ELR (cell line): ENCODE measurements around the gene UBE2D2.
A peak's percentile ranks its signal among the peaks of the same experiment; 100 is the strongest.

Experiments used
- DNase-seq: peaks from one replicate; pipeline ENCODE4 v3.0.0-alpha.2; 2015; ENCODE audit warnings: low read depth

UBE2D2 gene

DNA sequence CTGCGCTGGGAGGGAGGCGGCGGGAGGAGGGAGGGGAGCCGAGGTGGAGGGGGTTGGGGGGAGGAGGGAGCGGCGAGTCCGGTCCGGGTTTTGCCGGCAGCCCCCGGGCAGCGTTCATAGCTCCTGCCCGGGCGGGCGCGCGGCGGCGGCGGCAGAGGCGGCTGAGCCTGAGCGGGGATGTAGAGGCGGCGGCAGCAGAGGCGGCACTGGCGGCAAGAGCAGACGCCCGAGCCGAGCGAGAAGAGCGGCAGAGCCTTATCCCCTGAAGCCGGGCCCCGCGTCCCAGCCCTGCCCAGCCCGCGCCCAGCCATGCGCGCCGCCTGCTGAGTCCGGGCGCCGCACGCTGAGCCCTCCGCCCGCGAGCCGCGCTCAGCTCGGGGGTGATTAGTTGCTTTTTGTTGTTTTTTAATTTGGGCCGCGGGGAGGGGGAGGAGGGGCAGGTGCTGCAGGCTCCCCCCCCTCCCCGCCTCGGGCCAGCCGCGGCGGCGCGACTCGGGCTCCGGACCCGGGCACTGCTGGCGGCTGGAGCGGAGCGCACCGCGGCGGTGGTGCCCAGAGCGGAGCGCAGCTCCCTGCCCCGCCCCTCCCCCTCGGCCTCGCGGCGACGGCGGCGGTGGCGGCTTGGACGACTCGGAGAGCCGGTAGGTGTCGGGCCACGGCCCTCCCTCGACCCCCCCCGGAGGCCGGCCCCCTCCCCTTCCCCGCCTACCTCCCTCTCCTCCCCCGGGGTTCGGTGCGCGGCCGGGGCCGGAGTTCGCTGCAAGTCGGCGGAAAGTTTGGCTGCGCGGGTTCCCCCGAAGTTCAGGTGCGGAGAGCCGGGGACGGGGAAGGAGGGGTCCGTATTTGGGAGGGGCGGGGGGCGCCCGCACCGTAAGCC lies 87.3 kb downstream of the UBE2D2 start, which contains the start of gene CXXC5:
TSS of gene CXXC5 (plus strand) at position 145 of the 877 bp plus-strand sequence. CDS start 32,175 bp downstream, outside the sequence.
- DNase-seq = peak; percentile 78

DNA sequence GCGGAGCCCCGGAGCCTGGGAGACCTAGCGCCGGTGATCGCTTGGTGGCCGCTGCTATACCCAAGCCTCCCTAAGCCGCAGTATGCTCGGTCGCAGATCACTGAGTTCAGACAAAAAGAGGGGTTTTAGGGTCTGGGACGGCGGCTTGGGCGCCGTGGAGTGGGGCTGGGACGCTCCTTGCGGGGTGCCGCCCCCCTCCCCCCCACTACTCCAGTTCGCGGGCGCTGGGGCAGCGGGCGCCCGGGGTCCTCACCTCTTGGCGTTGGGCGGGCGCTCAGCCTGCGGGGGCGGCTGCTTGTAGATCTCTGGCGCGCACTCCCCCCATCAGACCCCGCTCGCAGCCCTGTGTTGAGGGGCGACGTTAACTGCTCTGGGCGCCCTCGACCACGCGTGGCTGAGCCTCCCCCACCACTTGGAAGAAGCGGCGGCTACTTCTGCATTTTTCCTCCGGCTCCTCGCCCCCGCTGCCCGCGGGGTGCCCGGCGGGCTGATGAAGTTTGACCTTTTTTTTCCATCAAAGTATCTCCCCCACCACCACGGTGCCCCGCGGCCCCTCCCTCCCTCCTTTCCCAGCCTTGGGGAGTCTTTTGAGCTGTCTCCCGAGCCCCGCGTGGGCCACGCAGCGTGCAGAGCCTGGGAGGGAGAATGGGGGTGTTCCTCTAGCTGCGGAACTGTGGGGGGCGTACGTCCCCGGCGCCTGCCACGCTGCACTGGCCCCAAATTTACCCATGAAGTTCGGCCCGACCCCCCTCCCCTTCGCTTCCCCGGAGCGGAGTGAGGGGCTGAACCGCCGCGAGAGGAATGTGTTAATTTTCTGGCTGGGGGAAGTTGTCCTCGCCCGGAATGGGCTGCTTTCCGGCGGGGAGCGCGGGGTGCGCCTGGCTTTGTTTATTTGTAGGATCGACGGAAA lies 88.2 kb downstream of the UBE2D2 start:
- DNase-seq = no peak

GRCh38 chr5:139650031-139650688 lies 89.0 kb downstream of the UBE2D2 start:
- DNase-seq = no peak

DNA sequence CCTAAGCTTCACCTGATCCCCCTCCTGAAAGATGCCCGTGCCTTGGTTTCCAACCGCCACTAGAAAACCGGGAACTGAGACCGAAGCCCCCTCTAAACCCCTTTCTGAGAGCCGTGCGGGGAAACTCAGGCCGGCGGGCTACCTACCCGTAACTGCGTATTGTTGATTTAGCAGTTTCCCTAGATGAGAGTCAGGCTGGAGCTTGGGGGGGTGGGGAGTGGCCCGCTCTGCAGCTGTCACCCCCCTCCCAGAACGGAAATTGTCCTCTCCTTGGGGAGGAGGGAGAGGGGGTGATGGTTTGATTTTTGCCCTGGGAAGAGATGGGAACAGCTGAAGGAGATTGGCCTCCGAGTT lies 89.5 kb downstream of the UBE2D2 start:
- DNase-seq = no peak

DNA sequence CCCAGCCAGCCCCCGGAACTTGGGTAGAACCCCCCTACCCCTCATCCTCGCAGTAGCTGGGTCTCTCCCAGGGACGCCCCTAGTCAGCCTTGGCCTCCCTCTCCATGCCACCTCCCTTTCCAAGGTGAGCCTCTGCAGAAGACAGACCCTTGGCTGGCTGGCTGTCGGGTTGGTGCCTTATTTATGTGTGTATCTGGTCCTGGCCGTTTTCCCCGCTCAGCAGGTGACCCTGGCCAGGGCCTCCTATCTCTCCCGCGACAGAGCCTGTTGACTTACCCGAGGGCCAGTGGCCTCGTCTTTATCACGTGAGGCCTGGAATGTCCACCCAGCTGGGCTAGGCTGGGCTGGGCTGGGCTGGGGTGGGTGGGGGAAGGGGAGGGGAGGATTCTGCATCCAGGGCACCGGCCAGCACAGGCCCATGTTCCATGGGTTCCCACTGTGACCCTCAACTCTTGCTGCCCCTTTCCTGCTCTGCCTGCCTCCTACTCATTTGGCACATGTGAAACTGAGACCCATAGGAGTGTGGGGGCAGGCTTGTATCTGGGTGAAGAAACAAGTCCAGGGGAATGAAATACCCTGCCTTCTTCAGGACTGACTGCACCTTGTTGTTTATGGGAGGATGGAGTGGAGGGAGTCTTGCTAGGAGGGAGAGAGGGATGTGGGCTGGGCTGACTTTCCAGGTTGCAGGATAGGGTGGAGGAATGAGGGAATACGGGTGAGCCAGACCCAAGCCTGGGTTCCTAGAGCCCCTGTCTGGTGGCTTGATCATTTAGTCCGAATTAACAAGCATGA lies 90.1 kb downstream of the UBE2D2 start:
- no peak for DNase-seq

DNA sequence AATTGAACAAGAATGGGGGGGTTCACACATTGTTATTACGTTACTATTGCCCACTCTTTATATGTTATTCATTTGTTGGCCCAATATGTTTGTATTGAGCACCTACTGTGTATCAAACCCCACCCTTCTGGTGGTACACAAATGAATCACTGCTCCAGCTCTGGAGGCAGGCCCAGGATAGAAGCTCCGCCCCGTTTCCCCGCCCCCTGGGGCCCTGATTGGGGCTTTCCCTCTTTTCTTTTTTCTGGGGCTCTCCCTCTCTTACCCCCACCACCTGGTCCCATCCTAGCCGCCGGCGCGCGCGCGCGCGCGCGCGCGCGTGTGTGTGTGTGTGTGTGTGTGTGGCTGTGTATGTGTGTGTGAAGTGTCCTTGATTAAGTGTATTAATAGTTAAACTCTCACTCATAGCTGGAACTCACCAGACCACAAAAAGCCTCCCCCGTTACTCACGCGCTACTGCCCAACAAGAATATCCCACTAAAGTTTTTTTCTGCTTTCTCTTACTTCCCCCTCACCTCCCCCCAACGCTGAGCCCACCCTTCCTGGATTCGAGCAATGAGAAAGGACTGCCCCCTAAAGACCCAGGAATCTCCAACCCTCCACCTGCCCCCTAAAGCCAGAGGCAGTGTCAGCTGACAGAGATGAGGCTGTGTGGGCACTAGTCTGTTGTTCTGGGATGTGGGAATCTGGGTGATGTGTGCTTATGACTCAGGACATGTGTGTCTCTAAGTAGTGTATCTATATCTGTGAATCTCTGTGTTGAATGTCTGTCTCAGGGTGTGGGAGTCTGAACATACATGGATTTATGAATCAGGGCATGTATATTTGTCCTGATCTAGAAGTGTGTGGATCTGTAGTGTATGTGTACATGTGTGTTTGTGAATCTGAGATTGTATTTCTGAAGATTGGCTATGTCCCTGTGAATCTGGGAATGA lies 91.0 kb downstream of the UBE2D2 start:
- DNase-seq = peak; percentile 93

GRCh38 chr5:139652788-139653241 lies 91.7 kb downstream of the UBE2D2 start:
- no peak for DNase-seq

- no peak for DNase-seq
These were observed 92.5 kb downstream of the UBE2D2 start for GRCh38 chr5:139653616-139654015.

GRCh38 chr5:139654464-139654863 lies 93.3 kb downstream of the UBE2D2 start:
- DNase-seq = no peak

DNA sequence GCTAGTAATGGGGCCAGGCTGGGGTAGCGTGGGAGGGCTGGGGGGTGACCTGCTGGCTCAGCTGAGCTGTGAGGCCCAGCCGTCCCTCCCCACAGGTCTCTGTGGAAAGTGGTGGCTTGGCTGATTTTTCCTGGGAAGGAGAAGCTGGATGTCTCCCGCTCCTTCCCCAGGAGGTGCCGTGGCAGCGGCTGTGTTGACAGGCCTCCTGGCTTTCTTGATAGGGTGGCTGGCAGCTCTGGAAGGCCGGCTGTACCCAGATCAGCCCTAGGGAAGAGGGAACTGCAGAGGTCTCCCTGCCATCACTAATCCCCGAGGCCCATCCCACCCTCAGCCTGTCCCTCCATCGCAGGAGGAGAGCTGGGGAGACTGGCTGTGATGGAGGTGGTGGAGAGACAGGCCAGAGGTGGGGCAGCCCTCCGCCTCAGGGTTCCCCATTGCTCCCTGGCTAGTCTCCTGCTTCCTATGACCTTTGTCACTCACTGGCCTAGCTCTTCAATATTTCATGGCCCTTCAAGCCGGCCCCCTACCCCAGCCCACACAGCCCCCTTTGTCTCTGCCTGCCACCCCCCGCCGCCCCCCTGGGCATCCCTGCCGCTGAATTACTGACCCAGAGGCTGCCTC lies 93.8 kb downstream of the UBE2D2 start:
- DNase-seq = no peak

DNA sequence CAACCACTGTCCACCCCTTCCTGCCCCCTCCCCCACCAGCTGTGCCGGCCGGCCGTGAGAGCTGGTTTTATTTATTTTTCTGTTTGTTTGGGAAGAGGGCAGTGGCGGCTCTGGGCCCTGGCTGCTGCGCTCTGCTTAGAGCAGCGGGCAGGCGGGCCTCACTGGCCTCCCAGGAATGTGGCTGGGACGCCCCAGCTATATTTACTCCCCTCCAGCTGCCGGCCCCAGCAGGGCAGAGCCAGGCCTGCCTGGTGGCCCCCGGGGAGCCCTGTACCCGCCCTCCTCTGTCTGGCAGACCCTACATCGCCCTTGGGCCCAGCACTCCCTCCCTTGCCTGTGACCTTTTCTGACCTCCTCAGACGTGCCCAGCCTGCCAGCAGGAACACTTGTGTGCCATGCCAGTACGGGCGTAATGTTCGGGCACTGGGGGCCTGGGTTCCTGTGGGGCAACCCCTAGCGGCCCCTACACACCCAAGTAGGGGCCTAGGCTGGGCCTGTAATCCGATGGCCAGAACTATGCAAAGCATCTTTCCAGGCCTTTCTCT lies 94.7 kb downstream of the UBE2D2 start:
- DNase-seq = no peak

GRCh38 chr5:139657363-139658321 lies 96.5 kb downstream of the UBE2D2 start:
- DNase-seq = no peak

DNA sequence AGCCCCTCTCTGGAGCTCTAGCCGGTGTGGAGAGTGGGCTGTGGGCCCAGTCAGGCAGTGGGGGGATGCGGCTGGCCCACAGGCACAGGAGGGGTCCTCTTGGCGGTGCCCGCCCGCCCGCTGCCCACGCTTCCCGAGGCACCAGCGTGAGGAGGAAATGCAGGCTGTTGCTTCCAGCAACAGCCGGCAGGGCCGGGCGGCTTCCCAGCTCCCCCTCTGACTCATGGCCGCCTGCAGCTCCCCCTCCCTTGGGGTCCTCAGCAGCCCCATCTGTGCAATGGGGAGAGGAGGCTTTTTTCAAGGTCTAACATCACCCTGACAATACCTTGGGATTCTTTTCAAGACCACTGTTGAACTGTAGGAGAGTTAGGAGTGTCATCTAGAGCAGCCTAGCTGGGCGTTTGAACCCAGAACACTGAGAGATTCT lies 97.4 kb downstream of the UBE2D2 start:
- DNase-seq = no peak

DNA sequence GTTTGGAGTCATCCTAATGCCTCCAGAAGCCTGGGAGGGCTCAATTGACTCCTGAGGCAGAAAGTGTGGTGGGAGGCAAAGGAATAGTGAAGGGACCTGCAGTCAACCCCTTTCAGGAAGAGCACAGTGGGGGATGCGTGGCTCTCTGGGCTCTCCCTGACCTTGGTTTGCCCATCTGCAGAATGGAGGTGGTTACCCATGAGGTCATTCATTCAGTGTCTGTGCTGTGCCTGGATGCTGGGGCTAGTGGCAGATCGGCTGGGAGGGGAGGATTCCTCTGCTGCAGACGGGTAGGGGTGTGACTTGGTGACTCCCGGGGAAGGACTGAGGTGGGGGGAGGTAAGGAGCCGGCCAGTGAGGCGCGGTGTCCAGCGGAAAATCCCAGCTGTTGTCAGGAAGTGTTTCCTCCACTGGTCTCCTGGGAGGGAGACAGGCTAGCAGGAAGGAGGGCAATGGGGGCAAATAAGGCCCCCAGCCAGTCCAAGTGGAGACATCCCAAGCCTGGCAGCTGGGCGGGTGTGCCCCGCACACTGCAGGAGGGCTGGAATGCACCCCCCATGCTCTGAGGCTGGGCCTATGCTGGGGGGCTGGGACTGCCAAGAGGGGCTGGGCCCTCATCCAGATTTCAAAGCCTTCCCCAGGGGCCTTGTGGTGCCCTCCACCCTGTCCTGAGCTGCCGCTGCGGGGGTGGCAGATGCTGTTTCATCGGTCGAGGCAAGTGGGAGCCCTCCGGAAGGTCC lies 98.0 kb downstream of the UBE2D2 start:
- peak; percentile 67 for DNase-seq

GRCh38 chr5:139659695-139660101 lies 98.6 kb downstream of the UBE2D2 start:
- DNase-seq = no peak

- DNase-seq = peak; percentile 60
These were observed 99.2 kb downstream of the UBE2D2 start for GRCh38 chr5:139660105-139660922.
